SH-SY5Y (cell line): ENCODE data around the gene TMEM186.

Source experiments
- GATA2 ChIP-seq: IDR thresholded peaks from 2 replicates; pipeline ENCODE4 v1.6.1; 2011; ENCODE audit warnings: mild to moderate bottlenecking, low read depth, low read length
- GATA3 ChIP-seq: IDR thresholded peaks from 2 replicates; pipeline ENCODE4 v1.6.1; 2011; ENCODE audit warnings: low read depth, mild to moderate bottlenecking, low read length, moderate library complexity

DNA sequence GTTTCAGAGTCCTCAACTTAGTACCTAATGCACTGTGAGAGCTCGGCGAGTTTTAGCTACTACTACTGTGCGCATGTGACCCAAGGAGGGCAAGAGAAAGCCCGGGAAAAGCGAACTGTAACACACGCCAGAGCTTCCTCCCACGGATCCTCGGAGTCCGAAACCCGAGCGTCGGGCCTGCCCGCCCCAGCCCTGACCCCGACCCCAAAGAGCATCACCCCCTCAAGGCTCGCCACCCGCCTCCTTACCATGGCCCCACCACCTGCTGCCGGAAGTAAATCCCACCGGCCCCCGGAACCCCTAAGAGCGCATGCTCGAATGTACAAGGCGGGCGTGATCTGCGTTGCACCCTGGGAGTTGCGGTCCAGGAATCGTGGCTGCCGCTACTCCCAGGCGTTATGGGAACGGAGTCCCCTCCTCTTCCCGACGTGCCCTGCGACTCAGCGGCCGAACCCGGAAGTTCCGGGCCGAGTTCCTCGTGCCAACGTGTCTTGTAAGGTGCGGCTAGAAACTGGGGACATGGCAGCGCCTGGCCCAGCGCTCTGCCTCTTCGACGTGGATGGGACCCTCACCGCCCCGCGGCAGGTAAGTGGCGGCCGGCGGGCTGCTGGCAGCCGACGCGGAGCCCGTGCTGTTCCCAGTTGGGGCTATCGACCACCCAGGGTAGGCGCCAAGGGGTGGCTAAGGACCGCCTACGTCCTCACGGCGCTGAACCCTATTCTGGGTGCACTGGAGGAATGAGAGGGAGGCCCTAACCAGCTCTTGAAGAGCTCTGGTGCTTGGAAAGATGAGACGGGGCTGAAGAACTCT is at the start of gene TMEM186, which contains the start of gene PMM2:
- TF ChIP-seq GATA2 (no peak), GATA3 (no peak)
